CD4-positive, alpha-beta T cell treated with Interleukin-6 at 100 ng/mL for 8 hours (primary cell): Measurements from ENCODE around the gene RGS14.

Experiments
- DNase-seq: peaks from one replicate; pipeline ENCODE4 v3.0.0-alpha.2; 2020; ENCODE audit warnings: mixed read lengths, low spot score

The RGS14 gene, protein sequence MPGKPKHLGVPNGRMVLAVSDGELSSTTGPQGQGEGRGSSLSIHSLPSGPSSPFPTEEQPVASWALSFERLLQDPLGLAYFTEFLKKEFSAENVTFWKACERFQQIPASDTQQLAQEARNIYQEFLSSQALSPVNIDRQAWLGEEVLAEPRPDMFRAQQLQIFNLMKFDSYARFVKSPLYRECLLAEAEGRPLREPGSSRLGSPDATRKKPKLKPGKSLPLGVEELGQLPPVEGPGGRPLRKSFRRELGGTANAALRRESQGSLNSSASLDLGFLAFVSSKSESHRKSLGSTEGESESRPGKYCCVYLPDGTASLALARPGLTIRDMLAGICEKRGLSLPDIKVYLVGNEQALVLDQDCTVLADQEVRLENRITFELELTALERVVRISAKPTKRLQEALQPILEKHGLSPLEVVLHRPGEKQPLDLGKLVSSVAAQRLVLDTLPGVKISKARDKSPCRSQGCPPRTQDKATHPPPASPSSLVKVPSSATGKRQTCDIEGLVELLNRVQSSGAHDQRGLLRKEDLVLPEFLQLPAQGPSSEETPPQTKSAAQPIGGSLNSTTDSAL

DNA sequence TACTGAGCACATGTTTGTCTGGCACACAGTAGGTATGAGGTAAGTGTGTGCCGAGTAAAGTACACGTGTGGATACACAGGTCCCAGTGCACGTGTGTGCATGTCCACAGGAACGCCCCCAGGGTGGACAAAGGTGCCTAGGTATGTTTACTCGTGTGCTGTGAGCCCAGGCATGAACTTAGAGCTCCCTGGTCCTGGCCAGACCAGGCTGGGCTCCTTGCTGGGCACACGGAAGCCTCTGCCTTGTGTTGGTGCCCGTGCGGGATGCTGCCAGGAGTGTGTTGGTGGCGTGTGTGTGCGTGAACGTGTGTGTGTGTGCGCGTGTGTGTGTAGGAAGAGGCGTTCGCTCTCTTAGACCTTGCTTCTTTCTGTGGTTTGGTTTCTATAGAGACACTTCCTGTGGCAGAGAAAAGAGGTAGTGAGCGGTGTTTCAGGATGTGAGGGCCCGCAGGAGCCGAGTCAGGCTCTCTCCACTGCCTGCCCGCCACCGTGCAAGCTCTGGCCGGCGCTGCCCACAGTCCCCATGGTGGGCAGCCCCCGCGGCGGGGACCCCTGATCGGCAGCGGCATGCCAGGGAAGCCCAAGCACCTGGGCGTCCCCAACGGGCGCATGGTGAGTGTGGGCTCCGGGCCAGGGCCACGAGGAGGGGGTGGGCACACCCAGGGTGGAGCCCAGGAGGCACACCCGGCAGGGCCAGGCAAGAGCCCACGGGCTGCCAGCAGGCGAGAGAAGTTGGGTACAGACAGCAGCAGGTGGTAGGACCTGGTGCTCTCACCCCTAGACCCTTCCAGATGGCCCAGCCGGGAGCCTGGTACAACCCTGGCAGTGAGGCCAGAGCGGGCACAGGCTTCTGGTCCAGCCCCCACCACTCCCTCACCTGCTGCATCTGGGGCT is at the start of gene RGS14:
TSS of gene RGS14 (plus strand) at position 466 of the 893 bp plus-strand sequence. CDS start at position 567, 101 bp downstream.
- peak; percentile 85 for DNase-seq

DNA sequence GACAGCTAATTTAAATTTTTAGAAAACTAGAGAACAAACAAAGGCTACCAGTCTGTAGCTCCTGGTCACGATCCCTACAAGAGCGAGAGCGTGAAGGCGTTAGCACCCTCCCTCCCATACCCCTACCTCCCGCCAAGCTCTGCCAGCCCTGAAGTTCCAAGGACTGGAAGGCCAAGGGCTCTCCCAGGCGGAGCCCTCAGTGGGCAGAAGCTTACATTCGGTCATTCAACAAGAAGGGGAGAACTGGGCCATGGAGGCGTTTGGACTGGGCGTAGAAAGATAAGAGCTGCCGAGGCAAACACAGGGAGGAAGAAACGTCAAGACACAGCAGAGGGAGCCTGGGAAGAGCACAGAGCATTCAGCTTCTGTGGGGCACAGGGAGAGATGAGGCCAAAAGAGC is 49.0 kb upstream of the RGS14 start:
- no peak for DNase-seq

DNA sequence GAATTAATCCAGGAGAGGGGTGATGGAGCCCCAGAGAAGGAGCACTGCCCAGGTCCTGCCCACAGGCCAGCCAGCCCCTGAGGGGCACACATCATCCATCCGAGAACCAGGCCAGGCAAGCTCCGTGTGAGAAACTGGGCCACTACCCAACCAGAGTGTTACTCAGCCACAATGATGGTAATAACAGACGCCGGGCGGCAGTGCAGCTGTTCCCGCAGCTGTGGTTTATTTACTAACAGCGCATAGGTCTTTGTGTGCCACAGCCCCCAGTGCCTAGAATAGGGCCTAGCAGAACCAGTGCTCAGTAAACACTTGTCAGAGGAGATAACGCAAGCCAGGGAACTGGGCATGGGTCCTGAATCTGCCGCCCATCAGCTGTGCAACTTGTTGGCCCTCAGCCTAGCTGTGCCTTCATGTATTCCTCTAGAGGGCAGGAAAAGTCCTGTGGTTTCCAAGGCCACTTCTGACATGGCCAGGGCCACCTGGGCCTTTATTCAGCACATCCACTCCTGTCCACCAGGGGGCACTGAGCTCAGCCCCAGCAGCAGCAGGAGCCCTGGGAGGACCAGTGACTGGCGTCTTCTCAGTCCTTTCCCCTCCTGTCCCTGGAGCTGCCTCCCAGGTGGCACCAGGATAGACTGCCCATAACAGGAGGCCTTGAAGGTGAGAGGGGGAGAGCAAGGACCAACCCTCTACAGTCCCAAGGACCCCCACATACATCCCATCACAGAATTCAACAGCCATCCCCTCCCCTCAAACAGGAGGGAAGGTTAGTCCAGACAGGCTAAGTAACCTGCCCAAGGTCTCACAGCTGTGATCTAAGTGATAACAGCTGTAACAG is 48.2 kb upstream of the RGS14 start:
- peak; percentile 71 for DNase-seq

DNA sequence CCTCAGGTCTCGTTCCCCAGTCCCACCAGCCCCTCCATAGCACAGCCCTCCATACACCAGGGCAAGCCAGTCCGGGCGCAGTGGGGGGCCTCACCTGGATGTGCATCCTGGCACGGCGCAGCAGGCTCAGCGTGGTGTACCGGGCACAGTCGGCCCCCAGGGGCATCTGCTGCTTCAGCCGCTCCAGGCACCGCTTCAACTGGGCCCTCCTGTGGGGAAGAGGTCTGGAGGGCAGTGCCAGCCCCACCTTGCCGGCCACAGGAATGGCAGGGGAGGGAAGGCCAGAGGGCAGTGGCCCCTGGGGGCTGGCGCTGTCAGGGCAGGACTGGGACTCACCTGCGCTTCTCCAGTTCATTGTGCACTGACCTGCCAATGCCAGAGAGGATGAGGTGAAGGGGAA is 47.4 kb upstream of the RGS14 start:
- no peak for DNase-seq

DNA sequence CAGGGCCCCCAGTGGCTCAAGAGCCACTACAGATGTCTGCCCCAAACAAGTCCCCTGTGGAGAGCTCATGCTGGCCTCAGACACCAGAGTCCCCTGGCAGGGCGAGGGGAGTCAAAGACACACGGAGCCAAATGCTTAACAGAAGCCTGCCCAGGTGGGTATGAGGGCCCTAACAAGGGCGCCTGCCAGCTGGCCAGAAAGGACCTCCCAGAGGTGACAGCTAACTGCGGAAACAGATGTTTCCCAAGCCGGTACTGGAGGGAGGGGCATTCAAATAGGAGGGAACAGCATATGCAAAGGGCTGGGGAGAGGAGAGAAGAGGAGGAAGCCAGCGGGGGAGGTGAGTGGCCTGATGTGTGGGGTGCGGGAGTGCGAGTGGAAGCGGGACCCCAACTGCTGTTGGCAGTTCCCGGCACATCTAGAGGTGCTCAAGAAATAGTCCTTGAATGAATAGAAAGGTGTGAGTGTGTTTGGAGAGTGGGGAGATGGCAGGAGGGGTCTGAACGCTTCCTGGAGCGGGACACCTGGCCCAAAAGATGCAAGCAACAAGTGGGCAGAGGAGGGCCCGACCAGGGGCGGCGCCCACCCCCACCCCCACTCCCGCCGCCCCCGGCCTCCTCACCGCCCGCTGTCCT is 46.9 kb upstream of the RGS14 start:
- DNase-seq, result no peak

DNA sequence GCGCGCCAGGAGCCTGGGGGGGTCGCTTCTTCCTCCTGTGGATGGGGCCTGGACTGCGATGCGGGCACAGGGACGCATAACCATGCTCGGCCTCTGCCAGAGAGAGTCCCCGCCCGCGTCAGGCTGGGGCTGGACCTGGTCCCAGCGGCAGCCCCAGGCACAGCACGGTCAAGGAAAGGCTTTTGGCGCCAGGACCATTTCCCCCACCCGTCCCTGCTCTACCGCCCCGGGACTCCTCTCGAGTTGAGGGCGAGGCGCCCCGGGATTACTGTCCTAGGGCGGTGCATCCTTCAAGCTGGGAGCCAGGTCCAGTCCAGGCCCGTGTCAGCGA is 46.4 kb upstream of the RGS14 start:
- no peak for DNase-seq

DNA sequence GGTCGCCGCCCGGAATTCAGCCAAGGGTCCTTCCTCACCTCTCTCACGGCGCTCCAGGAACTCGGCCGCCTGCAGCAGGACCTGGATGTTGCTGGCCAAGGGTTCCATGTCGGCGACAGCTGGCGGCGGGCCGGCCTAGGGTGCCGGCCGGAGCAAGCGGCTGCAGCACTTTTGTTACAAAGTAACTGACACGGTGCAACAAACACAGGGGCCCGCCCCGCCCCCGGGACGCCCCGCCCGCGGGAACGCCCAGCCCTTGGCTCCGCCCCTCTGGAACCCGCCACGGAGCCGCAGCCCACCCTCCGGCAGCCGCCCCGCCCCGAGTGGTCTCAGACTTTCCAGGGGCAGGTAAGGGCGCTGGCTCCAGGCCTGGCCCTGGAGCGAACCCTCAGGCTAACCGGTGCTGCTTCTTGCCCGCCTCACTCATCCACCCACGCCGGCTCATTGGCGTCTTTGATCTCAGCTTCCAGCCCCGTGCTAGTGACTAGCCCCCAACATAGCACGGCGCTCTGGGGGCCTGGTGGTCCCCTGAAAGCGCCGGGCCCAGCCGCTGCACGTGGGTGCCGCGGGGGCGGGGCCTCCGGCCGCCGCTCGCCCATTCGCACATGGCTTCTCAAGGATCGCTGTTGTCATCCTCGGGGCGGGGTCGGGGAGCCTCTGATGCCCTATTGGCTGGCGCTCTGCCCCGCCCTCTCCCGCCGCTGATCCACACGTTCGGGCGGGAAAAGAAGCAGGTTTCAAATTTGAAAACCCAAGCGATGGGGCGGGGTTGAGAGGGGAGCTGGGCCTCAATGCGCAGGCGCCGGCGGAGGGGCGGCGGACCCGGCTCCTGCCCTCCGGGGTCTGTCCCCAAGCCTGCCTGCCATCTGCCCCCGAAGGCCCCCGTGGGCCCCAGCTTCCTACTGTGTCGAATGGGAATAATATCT is 45.7 kb upstream of the RGS14 start, which contains the start of gene MXD3:
TSS of gene MXD3 (minus strand) at position 176 of the 926 bp plus-strand sequence. CDS start at position 108, 68 bp downstream.
- DNase-seq, result peak; percentile 93

DNA sequence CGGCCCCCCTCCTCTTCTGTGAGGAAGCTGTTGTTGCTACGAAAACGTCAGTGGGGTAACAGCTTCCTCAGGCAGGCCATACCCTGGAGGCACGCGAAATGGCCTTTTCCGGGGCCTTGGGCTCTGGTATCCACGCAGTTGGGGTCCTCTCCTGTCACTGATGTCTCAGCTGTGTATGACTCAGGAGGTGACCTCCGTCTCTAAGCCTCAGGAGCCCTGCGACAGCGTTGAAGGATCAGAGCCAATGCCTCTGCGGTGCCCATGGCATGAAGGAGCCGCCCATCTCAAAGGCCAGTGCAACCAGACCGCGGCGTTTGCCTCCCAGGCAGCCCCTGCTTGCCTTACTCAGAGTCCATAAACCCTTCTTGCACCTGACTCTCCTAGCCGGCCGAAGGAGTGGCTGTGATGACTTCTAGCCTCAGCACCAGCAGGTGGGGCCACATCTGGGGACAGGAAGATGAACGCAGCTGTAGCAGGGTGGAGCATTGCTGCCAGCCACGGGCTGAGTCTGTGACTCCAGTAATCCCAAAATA is 45.0 kb upstream of the RGS14 start:
- DNase-seq, result no peak

DNA sequence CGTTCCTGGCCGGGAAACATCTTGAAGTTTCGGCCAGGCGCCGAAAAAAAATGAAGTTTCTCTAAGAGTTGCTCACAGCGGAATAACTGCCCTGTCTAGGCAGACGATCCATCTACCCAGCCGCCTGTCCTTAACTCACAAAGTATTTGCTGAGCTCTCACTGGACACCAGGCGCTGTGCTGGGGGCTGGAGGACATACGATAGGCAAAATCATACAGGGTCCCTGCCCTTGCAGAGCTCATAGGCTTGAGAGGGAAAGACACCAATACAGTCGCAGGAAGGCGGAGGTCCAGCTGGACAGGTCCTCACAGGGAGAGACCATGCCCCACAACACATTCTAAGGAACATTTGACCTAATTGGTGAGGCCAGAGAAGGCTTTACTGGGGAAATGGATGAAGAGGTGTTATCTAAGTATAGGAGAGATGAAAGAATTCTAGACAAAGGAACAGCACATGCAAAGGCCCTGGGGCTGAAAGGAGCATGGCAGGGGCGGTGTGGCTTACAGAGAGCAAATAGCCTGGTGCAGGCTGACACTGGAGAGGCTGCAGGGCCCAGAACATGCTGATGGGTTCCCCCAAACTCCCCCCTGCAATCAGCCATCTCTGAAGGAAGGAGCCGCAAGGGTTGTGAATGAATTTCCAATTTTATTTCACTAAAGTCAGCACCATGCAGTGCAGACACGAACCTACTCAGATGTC is 44.0 kb upstream of the RGS14 start:
- DNase-seq, result no peak

DNA sequence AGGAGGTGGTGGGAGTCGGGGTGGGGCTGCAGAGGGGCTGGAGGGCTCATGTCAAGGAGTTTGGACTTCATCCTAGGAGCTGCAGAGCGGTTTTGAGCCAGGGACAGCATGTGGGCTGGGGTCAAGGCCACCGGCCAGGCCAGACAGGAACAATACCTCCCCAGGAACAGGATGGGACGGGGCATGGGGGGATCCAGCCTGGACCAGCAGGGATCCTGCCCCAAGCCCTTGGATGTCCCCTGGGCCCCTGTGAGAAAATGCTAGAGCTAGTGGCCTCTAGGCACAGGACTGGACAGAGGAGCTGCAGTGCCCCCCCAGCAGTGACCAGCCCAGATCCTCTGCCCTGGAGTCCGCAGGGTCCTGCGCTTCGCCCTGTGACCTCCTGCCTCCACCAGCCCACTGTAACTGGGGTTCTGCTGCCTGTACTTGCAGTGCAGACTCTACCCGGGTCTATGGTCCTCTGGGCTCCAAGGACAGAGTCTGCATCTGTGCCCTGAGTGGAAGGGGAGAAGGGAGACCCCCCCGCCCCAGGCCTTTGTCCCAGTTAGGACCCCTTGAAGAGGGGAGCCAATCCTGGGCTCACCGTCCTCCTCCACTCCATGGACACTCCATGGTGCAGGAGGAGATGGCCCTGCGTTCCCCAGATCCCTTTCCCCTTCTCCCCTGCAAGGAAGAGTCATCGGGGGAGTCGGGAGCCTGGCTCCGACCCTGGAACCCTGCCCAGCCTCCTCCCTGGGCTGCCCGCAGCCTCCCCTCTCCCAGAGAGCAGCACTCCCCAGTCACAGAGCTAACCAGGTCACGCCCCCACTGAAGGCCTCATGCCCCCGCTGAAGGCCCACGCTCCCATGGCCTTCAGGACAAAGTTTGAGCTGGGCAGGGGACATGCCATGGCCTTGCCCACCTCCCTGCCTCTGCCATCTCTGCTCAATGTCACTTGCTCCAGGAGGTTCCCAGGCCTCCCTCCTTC is 43.1 kb upstream of the RGS14 start:
- no peak for DNase-seq

DNA sequence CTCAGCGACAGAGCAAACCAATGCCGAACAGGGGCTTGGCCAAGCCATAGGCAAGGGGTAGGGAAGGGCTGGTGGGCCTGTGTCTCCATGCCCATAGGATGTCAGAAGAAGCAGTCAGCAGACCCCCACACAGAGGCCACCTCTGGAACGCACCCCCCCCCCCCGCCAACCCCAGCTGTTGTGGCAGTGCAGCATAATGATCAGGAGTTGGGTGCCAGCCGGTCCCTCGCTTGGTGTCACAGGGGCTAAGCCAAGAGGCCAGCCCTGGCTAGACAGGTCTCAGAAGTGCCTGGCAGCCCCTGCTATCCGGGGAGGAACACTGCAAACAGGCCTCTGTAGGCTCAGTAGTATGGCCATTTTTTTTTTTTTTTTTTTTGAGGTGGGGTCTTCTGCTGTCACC is 42.3 kb upstream of the RGS14 start:
- no peak for DNase-seq

DNA sequence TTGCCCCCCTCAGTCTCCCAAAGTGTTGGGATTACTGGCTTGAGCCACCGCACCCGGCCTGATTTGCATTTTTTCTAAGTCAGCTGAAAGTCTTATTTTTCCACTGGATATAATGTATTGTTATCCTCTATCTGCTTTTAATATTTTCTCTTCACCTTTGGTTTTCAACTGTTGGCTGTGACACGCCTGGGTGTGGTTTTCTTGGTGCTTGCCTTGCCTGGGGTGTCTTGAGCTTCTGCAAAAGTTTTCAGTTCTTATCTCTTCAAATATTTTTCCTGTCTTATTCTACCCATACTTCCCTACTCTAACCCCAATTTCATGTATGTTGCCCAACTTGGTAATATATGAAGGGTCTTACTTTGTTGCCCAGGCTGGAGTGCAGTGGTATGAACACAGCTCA is 41.7 kb upstream of the RGS14 start:
- DNase-seq, result no peak

DNA sequence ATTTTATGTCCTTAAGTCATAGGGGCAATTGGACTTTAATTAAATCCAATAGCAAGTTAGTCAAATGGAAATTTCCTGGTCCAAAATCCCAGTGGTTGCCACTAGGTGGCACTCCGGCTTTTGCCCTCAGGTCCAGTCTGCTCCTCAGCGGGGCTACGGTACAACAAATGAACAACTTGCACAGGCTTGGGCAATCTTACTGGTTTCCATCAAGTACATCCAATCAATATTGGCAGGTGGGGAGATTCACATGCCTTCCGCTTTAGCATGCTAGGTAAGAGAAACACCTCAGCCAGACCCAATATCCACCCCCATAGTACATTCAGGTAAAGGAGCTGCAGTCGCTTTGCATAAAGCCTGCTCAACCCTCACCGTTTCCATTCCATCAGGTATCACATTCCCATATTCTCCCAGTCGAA is 39.8 kb upstream of the RGS14 start:
- peak; percentile 78 for DNase-seq

DNA sequence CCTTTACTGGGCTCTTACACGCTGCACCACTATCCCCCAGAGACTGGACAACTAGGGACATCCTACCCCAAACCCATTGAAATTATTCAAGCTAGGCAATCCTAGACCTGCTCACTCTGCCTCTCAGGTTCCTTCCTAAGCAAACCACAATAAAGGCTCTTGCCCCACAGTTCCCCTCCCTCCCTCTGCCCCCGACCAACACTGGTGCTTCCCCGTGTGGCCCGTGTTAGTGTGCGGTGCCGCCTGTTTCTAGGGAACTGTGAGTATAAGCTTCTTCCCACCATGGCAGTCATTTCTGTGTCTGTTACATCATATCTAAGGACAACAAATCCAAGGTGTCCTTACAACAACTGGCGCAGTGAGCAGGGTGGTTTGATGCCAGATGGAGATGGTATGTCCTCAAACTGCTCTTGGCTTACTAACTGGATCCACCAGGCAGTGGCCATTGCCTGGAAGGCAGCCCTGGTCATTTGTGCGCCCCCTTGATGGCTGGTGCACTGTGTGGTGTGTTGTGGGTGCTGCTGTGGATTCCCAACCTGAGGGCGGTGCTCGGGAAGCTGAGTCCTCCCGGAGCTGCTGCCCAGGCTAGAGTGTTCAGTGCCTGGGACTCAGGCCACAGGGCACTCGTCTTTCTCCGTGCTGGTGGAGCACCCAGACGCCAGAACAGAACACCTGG is 37.7 kb upstream of the RGS14 start:
- DNase-seq, result no peak

DNA sequence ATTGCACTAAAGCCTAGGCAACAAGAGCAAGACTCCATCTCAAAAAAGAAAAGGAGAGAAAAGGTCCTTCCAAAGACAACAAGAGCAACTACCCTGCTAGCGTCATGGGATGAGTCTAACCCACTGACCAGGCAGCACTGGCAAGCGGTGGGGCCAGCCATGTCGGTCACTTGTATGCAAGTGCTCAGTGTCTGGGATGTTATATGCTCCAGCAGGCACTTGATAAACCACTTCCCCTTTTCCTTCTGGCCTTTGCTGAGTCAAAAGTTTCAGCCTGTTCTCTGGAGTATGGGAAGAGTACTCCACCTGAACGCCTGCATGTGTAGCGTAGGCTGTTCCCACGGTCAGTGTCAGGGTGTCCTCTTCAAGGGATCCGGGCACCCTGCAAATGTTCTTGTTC is 36.8 kb upstream of the RGS14 start:
- DNase-seq, result no peak

DNA sequence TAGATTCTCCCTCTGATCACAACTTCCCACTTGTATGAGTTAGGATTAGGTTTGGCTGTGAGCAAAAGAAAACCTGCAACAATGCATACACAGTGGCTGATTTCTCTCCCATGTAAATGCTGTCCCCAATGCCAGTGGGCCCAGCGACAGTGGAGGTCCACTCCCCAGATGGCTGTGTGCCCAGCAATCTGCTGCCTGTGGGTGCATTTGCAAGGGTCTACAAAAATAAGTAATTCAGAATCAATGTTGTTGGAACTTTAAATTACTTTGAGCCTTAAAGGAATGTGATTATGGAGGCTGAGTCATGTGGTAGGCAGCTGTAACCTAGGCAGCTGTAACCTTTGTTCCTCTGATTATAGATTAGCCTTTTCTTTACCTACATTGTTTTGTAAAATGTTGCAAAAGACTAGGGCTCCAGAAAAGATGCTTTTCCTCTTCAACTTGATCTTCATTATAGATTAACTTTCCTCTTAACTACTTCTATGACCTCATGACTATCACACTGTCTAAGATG is 31.8 kb upstream of the RGS14 start:
- DNase-seq, result no peak
